ENCODE results near the gene BRWD1. TPM values are rescaled to one million over a fixed set of nuclear protein-coding genes. Genes with fewer than 3 reads are reported as not detected.
A peak's percentile ranks its signal among the peaks of the same experiment; 100 is the strongest.
"Not testable (repeated sequence)": the region's sequence is repeated elsewhere in the genome, so short reads cannot be mapped to it uniquely, and the experiment has no call there.

Gene BRWD1
- total RNA-seq, 1 experiment from 2014 or later = 31.2 TPM

DNA sequence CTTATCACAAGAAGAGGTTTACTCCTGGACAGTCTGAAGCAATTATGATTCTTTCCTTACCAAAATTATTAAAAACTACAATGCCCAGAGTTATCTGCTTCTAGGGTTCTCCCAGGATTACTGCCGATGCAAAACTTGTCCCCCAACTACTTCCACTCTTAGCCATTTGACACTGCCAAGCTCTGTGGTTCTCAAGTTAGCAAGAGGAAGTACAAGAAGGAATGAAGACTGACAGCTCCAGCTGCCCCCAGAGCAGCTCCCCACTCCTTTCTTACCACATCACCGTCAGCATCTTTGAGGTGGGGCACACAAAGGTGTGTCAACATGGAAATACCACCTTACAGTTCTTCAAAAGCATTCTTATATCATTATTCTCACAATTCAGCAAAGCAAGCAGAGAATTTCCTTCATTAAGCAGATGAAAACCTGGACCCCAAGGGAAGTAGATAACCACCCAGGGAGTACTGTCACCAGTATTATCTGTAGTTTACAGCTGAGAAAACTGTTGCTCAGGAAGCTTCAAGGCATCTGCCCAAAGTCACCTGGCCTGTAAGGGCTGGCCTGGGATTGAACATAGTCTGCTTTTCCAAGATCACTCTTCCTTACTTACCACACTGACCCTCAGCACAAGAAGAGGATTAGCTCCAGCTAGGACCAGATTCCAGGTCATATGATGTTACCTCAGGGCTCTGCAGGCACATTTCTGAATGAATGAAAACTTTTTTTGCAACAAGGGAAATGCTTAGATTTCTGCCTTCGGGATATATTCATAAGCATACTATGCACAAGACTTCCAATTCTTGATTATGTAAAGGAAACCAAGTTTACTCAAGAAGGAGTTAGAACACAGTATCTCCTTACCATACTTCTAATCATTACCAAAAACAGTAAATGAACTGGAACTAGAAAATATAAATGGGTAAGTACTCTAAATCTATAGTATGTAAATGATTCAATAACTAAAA lies 139.4 kb downstream of the BRWD1 start:
- DNase-seq (ENCODE audit: low spot score) = no peak

DNA sequence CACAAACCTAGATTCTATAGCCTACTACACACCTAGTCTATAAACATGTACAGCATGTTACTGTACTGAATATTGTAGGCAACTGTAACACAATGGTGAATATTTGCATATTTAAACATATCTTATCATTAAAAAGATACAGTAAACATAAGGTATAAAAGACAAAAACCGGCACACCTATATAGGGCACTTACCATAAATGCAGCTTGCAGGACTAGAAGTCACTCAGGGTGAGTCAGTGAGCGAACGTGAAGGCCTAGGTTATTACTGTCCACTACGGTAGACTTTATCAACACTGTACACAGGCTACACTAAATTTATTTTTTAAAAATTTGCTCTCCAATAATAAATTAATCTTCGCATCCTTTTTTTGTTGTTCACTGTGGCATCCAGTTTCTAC lies 143.5 kb downstream of the BRWD1 start:
- DNase-seq (ENCODE audit: low spot score) = no peak

DNA sequence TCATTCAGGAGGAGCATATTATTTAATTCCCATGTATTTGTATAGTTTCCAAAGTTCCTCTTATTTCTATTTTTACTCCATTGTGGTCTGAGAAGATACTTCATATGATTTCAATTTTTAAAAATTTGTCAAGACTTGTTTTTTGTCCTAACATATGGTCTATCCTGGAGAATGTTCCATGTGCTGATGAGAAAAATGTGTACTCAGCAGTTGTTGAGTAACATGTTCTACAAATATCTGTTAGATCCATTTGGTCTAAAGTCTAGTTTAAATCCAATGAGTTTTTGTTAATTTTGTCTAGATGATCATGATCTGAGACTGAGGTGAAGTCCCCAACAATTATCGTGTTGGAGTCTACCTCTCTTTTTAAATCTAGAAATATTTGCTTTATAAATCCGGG lies 144.6 kb downstream of the BRWD1 start:
- no peak for DNase-seq (ENCODE audit: low spot score)

DNA sequence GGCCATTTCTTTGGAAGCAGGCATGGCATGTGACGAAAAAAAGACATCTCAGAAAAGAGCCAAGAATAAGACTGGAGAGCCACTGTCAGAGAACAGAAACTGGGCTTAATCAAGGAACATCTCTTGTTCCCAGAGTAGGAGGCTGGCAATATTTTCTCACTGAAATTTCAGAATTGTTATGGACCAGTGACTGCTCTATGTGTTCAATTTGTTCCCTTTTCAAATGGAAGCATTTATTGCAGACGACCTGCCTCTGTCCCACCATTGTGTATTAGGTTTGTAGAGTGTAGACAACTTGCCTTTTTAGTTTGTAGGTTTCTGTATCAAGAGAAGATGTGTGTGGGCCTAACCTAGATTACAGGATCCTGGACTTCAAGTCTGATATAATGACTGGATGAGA lies 148.9 kb downstream of the BRWD1 start:
- no peak for DNase-seq (ENCODE audit: low spot score)

DNA sequence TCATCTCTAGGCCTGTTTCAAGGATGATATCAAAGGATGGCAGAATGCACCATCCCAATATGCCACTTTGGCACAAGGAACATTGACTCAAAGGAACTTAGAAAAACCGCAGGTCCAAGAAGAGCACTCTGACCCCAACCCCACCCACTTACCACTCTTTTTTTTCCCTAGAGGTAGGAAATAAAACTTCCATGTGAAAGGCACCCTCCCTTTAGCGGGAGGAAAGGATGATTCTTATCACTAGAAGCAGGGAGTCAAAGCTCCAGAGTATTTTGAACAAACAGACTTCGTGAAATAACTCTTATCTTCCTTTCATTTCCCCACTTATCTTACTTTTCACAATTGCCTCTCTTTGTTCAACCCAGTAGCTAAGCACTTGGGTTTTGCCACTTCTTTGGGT lies 152.4 kb downstream of the BRWD1 start:
- DNase-seq (ENCODE audit: low spot score) = no peak

DNA sequence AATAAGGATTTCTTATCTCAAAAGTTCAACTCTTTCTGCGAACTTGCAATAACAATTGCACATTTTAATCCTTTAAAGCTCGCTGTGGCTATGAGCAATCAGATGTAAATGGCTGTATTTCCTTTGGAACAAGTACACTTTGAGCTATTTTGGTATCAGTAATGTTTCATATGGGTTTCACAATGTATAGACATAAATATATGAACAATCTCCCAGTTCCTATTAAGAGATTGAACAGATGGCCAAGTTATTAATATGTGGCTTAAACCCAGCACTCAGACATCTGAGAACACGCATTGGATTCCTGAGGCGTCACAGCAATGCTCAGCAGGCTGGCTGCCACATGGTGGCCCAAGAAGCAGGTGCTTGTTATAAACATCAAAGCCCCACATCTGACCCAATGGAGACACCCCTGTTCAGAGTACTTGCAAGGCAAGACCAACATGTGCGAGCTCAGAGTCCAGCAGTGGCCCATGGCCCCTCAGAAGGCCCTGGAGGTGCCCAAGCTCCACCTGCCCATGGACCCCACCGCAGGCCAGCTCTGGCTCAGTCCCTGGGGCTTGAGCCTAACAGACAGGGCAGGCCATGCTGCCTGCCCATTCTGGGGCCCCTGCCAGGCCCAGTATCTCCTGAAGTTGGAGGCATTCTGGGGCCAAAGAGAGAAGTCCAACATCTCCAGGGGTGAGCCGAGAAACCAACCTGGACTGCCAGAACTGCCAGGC lies 153.9 kb downstream of the BRWD1 start:
- DNase-seq (ENCODE audit: low spot score) = no peak

DNA sequence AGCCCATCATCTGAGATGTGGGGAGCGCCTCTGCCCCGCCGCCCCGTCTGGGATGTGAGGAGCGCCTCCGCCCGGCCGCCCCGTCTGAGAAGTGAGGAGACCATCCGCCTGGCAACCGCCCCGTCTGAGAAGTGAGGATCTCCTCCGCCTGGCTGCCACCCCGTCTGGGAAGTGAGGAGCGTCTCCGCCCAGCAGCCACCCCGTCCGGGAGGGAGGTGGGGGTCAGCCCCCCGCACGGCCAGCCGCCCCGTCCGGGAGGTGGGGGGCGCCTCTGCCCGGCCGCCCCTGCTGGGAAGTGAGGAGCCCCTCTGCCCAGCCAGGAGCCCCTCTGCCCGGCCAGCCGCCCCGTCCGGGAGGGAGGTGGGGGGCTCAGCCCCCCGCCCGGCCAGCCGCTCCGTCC lies 156.2 kb downstream of the BRWD1 start:
- DNase-seq (ENCODE audit: low spot score) = not testable (repeated sequence)

DNA sequence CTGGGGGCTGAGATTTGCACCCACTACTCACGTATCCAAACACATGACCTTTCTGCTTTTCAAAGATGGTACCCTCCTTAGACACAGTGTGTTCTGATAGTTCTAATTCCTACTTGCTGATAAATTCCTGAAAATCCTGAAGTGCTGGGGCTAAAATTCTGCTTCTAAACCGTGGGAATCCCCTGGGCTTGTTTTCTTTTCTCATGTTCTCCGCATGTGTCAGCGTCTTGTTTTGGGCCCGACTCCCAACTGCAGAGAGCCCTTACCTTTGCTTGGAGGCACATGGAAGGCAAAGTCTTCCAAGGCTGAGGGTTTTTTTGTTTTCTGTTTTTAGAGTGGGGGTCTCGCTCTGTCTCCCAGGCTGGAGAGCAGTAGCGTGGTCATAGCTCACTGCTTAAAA lies 157.4 kb downstream of the BRWD1 start:
- DNase-seq (ENCODE audit: low spot score) = no peak

DNA sequence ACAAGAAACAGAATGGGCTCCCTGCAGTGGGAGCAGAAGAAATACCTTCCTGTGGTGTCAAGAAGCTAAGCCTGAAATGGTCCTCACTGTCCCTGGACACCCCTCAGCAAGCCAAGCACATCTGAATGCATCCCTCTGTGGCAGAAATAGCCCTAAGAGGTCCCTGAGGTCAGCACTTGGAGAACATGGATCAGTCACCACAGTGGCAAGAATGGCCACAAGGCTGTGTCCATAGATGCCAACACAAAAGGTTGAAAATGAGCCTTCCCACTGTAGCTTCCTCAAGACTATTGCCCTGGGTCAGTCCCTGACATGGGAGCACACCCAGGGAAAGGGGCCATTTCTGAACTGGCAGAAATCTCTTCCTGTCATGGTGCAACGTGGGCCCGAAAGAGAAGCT lies 157.9 kb downstream of the BRWD1 start:
- no peak for DNase-seq (ENCODE audit: low spot score)

DNA sequence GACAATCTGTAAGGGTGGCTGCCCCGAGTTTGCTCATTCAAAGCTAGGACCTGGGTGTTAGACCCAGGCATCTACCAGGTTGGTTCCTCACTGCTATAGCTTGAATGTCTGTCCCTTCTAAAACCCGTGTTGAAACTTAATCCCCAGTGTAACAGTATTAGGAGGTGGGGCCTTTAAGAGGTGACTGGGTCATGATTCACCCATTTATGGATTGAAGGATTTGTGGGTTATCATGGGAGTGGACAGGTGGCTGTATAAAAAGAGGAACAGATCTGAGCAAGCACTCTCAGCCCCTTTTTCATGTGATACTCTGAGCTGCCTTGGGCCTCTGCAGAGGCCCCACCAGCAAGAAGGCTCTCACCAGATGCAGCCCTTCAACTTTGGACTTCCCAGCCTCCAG lies 159.6 kb downstream of the BRWD1 start:
- DNase-seq (ENCODE audit: low spot score) = no peak

DNA sequence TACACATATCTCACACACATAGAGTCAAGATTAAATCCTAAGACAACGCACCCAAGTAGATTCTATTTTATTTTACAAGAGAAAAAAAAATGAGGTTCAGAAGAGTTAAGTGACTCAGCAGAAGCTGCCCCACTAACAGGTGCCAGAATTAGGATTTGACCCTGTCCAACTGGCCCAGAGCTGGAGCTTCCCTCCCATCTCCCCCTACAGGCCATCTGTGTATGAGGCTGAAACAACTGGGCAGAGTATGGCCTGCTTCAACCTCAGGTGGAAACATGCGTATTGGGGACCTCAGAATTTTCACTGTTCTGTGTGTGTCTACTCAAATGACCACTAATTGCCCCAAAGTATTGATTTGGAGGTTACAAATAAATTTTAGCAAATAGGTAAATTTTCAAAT lies 160.1 kb downstream of the BRWD1 start:
- peak; percentile 34 for DNase-seq (ENCODE audit: low spot score)

DNA sequence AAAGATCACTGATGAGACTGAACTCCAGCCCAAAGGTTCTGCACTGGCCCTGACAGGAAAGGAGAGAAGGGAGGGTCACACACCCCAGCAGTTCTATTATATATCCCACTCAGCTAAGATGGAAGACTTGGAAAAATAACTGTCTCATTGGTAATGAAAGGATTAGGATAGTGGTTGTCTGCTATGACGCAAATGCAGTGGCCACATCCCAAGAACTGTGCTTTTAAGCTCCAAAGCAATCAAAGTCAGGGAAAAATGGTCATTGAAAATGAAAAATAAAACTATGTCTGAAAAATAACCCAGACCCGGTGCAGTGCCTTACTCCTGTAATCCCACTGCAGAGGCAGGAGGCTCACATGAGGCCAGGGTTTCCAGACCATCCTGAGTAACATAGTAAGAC lies 161.2 kb downstream of the BRWD1 start:
- no peak for DNase-seq (ENCODE audit: low spot score)

DNA sequence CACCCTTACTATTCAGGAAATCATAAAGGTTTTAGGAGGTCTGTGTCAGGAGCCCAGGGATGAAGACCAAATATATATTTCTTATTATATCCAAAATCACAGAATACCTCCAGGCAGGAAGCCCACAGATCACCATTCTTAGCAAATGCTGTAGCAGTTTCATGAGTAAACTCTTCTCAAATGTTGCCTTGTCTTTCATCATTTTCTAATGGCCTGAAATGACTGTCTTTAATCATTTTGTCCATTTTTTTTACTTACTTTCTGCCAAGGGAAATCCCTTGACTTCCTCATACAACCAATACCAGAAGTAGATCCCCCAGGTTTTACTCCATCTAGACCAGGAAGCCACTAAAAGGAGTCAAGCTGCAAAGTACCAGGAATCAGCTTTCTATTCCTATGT lies 162.6 kb downstream of the BRWD1 start:
- no peak for DNase-seq (ENCODE audit: low spot score)

DNA sequence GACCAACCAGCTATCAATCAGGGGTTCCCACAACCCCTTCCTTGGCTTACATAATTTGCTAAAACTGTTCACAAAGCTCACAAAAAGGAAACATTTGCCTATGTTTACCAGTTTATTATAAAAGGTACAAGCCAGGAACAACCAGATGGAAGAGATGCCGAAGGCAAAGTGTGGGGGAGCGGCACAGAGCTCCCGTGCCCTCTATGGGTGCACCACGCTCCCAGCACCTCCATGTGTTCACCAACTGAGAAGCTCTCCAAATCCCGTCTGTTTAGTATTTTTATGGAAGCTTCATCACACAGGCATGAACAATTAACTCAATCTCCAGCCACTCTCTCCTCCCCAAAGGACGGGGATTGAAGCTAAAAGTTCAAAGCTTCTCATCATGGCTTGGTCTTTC lies 163.1 kb downstream of the BRWD1 start:
- no peak for DNase-seq (ENCODE audit: low spot score)

DNA sequence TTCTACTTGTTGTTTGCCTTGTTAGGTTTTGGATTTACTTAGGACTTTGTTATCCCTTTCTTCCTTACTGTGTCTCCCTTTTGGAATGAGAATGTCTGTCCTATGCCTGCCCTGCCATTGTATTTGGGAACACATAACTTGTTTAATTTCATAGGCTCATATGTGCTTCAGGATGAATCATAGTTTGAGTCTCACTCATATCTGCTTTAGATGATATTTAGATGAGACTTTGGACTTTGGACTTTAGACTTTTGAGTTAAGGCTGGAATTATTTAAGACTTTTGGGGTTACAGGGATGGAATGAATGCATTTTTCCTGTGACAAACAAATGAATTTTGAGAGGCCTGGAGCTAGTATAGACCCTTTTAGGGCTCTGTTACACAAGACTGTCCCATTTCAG lies 163.6 kb downstream of the BRWD1 start:
- no peak for DNase-seq (ENCODE audit: low spot score)

DNA sequence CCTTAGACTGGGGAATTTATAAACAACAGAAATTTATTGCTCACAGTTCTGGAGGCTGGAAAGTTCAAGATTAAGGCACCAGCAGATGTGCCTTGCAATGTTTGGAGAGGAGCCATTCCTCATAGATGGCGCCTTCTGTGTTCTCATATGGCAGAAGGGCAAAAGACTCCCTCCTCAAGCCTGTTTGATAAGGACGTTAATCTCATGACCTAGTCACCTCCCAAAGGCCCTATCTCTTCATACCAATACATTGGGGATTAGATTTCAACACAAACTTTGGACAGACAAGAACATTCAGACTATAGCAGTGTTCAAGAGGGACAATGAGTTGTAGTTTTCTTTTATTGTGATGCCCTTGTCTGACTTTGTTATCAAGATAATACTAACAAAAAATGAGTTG lies 164.5 kb downstream of the BRWD1 start:
- no peak for DNase-seq (ENCODE audit: low spot score)

DNA sequence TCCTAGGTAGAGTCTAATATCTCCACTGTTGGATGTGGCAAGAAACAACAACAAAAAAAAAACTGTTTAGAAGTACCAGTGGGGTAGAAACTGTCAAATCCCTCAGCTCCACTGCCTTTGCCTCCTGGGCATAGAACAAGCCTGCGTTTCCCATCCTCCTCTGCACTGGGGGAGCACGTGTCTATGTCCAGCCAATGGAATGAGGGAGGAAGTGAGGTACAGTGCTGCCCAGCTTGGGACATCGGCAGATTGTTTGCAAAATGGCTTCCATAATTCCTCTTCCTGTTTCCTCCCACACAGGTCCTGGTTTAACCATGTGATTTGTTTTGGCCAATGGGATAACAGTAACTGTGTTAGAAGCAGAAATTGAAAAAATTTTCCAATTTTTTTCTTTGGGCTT lies 169.2 kb downstream of the BRWD1 start:
- DNase-seq (ENCODE audit: low spot score) = peak; percentile 30

DNA sequence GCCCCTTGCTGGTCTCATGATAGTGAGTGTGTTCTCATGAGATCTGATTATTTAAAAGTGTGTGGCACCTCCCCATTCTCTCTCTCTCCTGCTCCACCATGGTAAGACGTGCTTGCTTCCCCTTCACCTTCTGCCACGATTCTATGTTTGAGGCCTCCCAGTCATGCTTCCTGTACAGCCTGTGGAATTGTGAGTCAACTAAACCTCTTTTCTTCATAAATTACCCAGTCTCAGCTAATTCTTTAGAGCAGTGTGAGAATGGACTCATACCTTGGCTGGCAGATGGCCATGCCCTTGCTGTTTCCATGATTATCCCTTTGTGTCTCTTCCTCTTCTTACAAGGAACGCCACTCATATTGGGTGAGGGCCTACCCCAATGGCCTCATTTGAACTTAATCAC lies 170.5 kb downstream of the BRWD1 start:
- DNase-seq (ENCODE audit: low spot score) = no peak

DNA sequence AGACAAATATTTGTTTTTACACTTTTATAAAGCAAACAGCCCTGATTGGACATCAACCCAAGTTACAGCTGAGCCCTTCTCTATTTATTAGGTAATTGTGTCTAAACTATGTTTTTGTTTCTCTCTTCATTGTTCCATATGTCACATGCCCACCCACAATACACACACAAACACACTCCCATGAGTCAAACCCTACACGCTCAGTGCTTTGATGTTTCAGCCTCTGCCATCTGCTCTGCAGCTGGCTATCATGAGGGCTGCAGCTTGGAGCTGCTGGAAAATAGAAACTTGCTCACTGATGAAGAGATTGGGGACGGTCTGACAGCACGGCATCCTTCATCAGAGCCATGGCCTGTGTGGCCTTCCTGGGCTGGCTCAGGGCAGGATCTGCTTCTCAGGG lies 171.9 kb downstream of the BRWD1 start:
- DNase-seq (ENCODE audit: low spot score) = peak; percentile 41

DNA sequence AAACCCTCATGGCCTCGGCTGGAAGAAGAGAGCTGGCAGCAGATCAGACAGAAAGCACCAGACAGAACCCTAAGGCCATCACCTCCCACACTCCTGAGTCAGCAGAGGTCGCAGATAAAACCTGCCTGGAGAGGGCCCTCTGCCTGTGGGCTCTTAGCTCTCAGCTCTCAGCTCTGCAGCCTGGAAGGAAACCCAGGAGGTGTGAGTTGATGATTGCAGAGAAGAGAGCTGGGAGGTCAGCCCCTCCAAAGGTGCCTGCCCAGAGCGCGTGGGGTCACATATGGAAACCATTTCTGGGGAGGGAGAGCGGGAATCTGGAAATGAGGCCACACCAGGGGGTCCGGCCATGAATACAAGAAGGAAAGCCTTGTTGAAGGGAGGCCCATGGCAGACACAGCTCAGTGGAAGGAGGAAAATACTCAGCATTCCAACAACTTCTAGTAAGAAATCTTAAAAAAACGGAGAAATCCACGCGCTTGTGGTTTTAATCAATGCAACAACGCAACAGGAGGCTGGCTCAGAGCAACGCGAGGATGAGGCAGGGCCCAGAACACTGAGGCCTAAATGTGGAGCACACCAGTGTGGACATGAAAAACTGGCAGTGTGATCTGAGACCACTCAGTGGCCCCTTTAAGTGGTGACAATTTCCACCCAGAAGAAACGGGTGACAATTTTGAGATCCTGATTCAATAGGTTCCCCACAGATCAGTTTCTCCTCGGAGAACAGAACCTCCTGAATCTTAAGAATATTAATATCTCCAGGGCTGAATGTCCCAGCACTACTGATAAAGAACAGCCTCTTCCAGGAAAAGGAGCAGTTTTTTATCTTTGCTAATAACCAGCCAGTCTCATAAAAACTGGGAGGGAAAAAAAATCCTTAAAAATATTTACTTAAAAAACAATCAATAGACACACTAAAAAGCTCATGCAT lies 175.9 kb downstream of the BRWD1 start:
- DNase-seq (ENCODE audit: low spot score) = peak; percentile 29

DNA sequence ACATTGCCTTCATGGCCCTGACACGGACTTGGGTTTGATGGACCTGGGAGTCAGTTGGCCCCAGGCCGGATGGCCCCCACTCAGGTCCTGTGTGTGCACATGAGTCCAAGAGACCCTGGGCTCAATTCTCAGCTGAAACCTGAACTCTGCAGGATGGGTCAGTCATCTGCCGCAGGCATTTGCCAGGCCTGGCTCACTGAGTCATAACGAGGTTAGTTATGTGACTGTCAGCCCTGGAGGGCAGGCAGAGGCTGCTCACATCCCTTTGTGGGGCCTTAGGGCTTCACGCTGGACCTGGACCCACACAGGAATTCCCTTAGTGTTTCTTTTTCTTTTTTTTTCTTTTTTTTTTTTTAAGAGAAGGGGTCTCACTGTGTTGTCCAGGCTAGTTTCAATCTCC lies 176.7 kb downstream of the BRWD1 start:
- no peak for DNase-seq (ENCODE audit: low spot score)

DNA sequence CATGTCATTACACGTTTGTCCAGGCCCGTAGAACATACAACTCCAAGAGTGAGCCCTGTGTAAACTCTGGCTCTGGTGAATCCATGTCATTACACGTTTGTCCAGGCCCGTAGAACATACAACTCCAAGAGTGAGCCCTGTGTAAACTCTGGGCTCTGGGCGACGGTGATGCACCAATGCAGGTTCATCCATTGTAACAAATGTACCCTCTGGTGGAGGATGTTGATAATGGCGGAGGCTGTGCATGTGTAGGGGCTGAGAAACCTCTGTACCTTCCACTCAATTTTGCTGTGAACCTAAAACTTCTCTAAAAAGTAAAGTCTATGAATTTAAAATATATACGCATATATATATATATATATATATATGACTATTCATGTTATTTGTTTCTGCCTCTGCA lies 177.3 kb downstream of the BRWD1 start:
- DNase-seq (ENCODE audit: low spot score) = peak; percentile 69
